ENCODE data around the gene PHF8.

The PHF8 gene

GRCh38 chrX:53926030-53926429, 118.2 kb downstream of the PHF8 start:
- no peak for TF ChIP-seq CTCF (conservative IDR thresholded peaks at IDR 0.05; ENCODE audit: low read length)
- no peak overlapping the region for H3K4me3 ChIP-seq (ENCODE audit: low read length)
- no peak for DNase-seq (ENCODE audit: low read depth)

GRCh38 chrX:53918702-53919101, 125.6 kb downstream of the PHF8 start:
- DNase-seq (ENCODE audit: low read depth): no peak
- no peak overlapping the region for H3K4me3 ChIP-seq (ENCODE audit: low read length)
- no peak for TF ChIP-seq CTCF (conservative IDR thresholded peaks at IDR 0.05; ENCODE audit: low read length)

- DNase-seq (ENCODE audit: low read depth): no peak
- TF ChIP-seq CTCF (conservative IDR thresholded peaks at IDR 0.05; ENCODE audit: low read length): no peak
- no peak overlapping the region for H3K4me3 ChIP-seq (ENCODE audit: low read length)
These were observed 143.7 kb downstream of the PHF8 start for GRCh38 chrX:53900623-53901022.

- no peak overlapping the region for H3K4me3 ChIP-seq (ENCODE audit: low read length)
- no peak for TF ChIP-seq CTCF (conservative IDR thresholded peaks at IDR 0.05; ENCODE audit: low read length)
- no peak for DNase-seq (ENCODE audit: low read depth)
These were observed 149.0 kb downstream of the PHF8 start for GRCh38 chrX:53895270-53895669.
